GM19452 (cell line): ENCODE measurements around the gene BRICD5.

Source experiments
- ATAC-seq: cut with Tn5 transposase; IDR thresholded peaks from one replicate; pipeline ENCODE4 v1.9.1; 2021; ENCODE audit not compliant: unreplicated experiment

Gene BRICD5

GRCh38 chr16:2199621-2200139 lies 11.0 kb downstream of the BRICD5 start:
- no peak for ATAC-seq

GRCh38 chr16:2199095-2199494 lies 11.6 kb downstream of the BRICD5 start:
- no peak for ATAC-seq

- no peak for ATAC-seq
These were observed 12.4 kb downstream of the BRICD5 start for GRCh38 chr16:2198283-2198682.

- no peak for ATAC-seq
These were observed 12.9 kb downstream of the BRICD5 start for GRCh38 chr16:2197765-2198164.

GRCh38 chr16:2196981-2197511 lies 13.6 kb downstream of the BRICD5 start:
- no peak for ATAC-seq

- ATAC-seq = no peak
These were observed 14.3 kb downstream of the BRICD5 start, which contains the start of gene CASKIN1 for GRCh38 chr16:2196162-2196980. Gene CASKIN1 (minus strand): TSS chr16:2196605. CDS start chr16:2196432, 173 bp downstream.

GRCh38 chr16:2195322-2196161 lies 15.1 kb downstream of the BRICD5 start:
- ATAC-seq = no peak

- no peak for ATAC-seq
These were observed 15.8 kb downstream of the BRICD5 start for GRCh38 chr16:2194852-2195321.

- ATAC-seq = no peak
These were observed 16.4 kb downstream of the BRICD5 start for GRCh38 chr16:2194166-2194834.

GRCh38 chr16:2191446-2191706 lies 19.3 kb downstream of the BRICD5 start:
- no peak for ATAC-seq

GRCh38 chr16:2190659-2191445 lies 19.8 kb downstream of the BRICD5 start:
- no peak for ATAC-seq

GRCh38 chr16:2190002-2190658 lies 20.5 kb downstream of the BRICD5 start:
- ATAC-seq = no peak

- ATAC-seq = no peak
These were observed 21.3 kb downstream of the BRICD5 start for GRCh38 chr16:2189252-2189893.

GRCh38 chr16:2188395-2188794 lies 22.3 kb downstream of the BRICD5 start:
- ATAC-seq = no peak

GRCh38 chr16:2187212-2187611 lies 23.5 kb downstream of the BRICD5 start:
- ATAC-seq = no peak

GRCh38 chr16:2186505-2186904 lies 24.2 kb downstream of the BRICD5 start:
- ATAC-seq = no peak

- ATAC-seq = no peak
These were observed 24.6 kb downstream of the BRICD5 start for GRCh38 chr16:2186064-2186463.

- no peak for ATAC-seq
These were observed 25.7 kb downstream of the BRICD5 start for GRCh38 chr16:2184962-2185361.

GRCh38 chr16:2184346-2184745 lies 26.3 kb downstream of the BRICD5 start:
- ATAC-seq = no peak
